GM12878 (cell line): ENCODE data around the gene MYO7A. TPM values are rescaled to one million over a fixed set of nuclear protein-coding genes. Genes with fewer than 3 reads are reported as not detected.

Source experiments
- CEBPB ChIP-seq, 2 experiments: fragments of 150-350 bp in 1 of 2; IDR thresholded peaks; 2 replicates each; pipeline ENCODE4 v1.6.1; 2012 to 2014; ENCODE audit warnings: low read depth in 2 of 2, low read length in 2 of 2, borderline replicate concordance in 1 of 2, inconsistent platforms in 1 of 2
- CEBPZ ChIP-seq: fragments of 150-350 bp; IDR thresholded peaks from 2 replicates; pipeline ENCODE4 v1.6.1; 2016; ENCODE audit warnings: low read depth, low read length
- CHD4 ChIP-seq: fragments of 200-600 bp; sonication (generic); IDR thresholded peaks from 2 replicates; pipeline ENCODE4 v1.6.1; 2016; ENCODE audit warnings: mild to moderate bottlenecking
- E2F8 ChIP-seq: fragments of 450-650 bp; IDR thresholded peaks from 2 replicates; pipeline ENCODE4 v1.6.1; 2018; ENCODE audit warnings: mild to moderate bottlenecking, low read depth, moderate library complexity; ENCODE audit not compliant: partially characterized antibody
- FOXM1 ChIP-seq: IDR thresholded peaks from 2 replicates; pipeline ENCODE4 v1.6.1; 2012; ENCODE audit warnings: low read depth, mild to moderate bottlenecking, inconsistent platforms, low read length, moderate library complexity
- IRF3 ChIP-seq: fragments of 450-650 bp; IDR thresholded peaks from 2 replicates; pipeline ENCODE4 v1.6.1; 2014; ENCODE audit warnings: mild to moderate bottlenecking
- MEF2B ChIP-seq: fragments of 450-650 bp; IDR thresholded peaks from 2 replicates; pipeline ENCODE4 v1.6.1; 2018; ENCODE audit warnings: mild to moderate bottlenecking, moderate library complexity; ENCODE audit not compliant: partially characterized antibody, poor library complexity, severe bottlenecking
- MTA2 ChIP-seq: fragments of 450-650 bp; IDR thresholded peaks from 2 replicates; pipeline ENCODE4 v1.6.1; 2016; ENCODE audit warnings: low read depth, mild to moderate bottlenecking, moderate library complexity
- NFXL1 ChIP-seq: fragments of 450-650 bp; IDR thresholded peaks from 2 replicates; pipeline ENCODE4 v1.6.1; 2017; ENCODE audit warnings: antibody characterized with exemption, mild to moderate bottlenecking, borderline replicate concordance
- SMAD1 ChIP-seq: fragments of 450-650 bp; IDR thresholded peaks from 2 replicates; pipeline ENCODE4 v1.6.1; 2018; ENCODE audit warnings: mild to moderate bottlenecking, low read depth; ENCODE audit not compliant: partially characterized antibody
- SMARCA5 ChIP-seq: fragments of 450-650 bp; IDR thresholded peaks from 2 replicates; pipeline ENCODE4 v1.6.1; 2017; ENCODE audit warnings: mild to moderate bottlenecking
- TCF3 ChIP-seq: IDR thresholded peaks from 2 replicates; pipeline ENCODE4 v1.6.1; 2012; ENCODE audit warnings: low read depth, mild to moderate bottlenecking, low read length, borderline replicate concordance; ENCODE audit not compliant: insufficient read depth
- ZBTB11 ChIP-seq: fragments of 450-650 bp; formaldehyde crosslinking; IDR thresholded peaks from 2 replicates; pipeline ENCODE4 v1.5.0; 2022; ENCODE audit warnings: mild to moderate bottlenecking, missing genetic modification characterization
- polyA plus RNA-seq, 11 experiments: library from polyadenylated mRNA; depleted of rRNA in 4 of 11; unstranded in 6 of 11; stranded (reverse) in 5 of 11; fragments of >200 nt; fragmentation: Nextera tagmentation in 4 of 11; fragmentation: Illumina TruSeq in 1 of 11; extraction: Ambion mirVana in 4 of 11; extraction: Trizol in 1 of 11; gene quantifications; 1 replicate in 1 of 11; 2 replicates in 10 of 11; pipeline versions ENCODE4 v1.2.1 to v1.2.3, GENCODE V29; 2011 to 2016; ENCODE audit warnings: inconsistent platforms in 2 of 11, missing spikeins in 2 of 11, low read depth in 1 of 11
- total RNA-seq, 4 experiments: library from RNA; depleted of rRNA in 3 of 4; stranded (reverse); fragments of >200 nt in 3 of 4; fragmentation: Illumina TruSeq in 1 of 4; extraction: Trizol in 1 of 4; gene quantifications; 2 replicates each; pipeline versions ENCODE4 v1.2.1 to v1.2.3, GENCODE V29; 2013 to 2021

The MYO7A gene
- total and polyA plus RNA-seq, 10 of the 15 experiments (the other 5 are each of a cell fraction or from before 2014, with no cell fraction given): 0.01 to 0.21 (median 0.04) TPM; not detected in 6

- TF ChIP-seq ZBTB11 (CRISPR knock-in tag) (no peak), TCF3 (no peak), MEF2B (no peak), IRF3 (no peak), E2F8 (no peak), MTA2 (no peak), CEBPZ (no peak), SMAD1 (no peak), NFXL1 (no peak), CHD4 (no peak), FOXM1 (no peak), CEBPB (IDR thresholded peaks at IDR 0.05; ENCODE audit: borderline replicate concordance in 1 of 2, low read depth in 2 of 2, low read length in 2 of 2) (no peak), SMARCA5 (no peak)
These were observed 60.0 kb downstream of the MYO7A start (continued) for GRCh38 chr11:77187776-77188632.
